Activated T-cell treated with anti-CD3 and anti-CD28 coated beads for 24 hours (primary cell): ENCODE results near the gene RPS27A.
A peak's percentile ranks its signal among the peaks of the same experiment; 100 is the strongest.
"Not testable (repeated sequence)": the region's sequence is repeated elsewhere in the genome, so short reads cannot be mapped to it uniquely, and the experiment has no call there.

Experiments used
- DNase-seq: peaks from one replicate; pipeline ENCODE4 v3.0.0-alpha.2; 2020; ENCODE audit warnings: low read depth

Gene RPS27A

GRCh38 chr2:55239656-55240222, 7.3 kb downstream of the RPS27A start:
- no peak for DNase-seq

GRCh38 chr2:55241582-55241981, 9.1 kb downstream of the RPS27A start:
- not testable (repeated sequence) for DNase-seq

GRCh38 chr2:55242617-55243016, 10.1 kb downstream of the RPS27A start:
- DNase-seq, result no peak

- DNase-seq, result no peak
Observed at GRCh38 chr2:55245411-55245810, 12.9 kb downstream of the RPS27A start.

GRCh38 chr2:55247025-55247424, 14.5 kb downstream of the RPS27A start:
- no peak for DNase-seq

GRCh38 chr2:55252832-55253231, 20.3 kb downstream of the RPS27A start:
- DNase-seq, result no peak

GRCh38 chr2:55259586-55259985, 27.1 kb downstream of the RPS27A start:
- not testable (repeated sequence) for DNase-seq

GRCh38 chr2:55268288-55268906, 35.9 kb downstream of the RPS27A start:
- DNase-seq, result no peak

GRCh38 chr2:55268907-55269644, 36.6 kb downstream of the RPS27A start, which contains the start of gene MTIF2:
TSS of gene MTIF2 (minus strand) at chr2:55269231. CDS start at chr2:55263858, 5,373 bp downstream.
- peak; percentile 89 for DNase-seq

GRCh38 chr2:55269645-55269990, 37.1 kb downstream of the RPS27A start:
- no peak for DNase-seq

GRCh38 chr2:55274346-55274745, 41.9 kb downstream of the RPS27A start:
- DNase-seq, result not testable (repeated sequence)

- no peak for DNase-seq
Observed at GRCh38 chr2:55277310-55277709, 44.8 kb downstream of the RPS27A start.

- not testable (repeated sequence) for DNase-seq
Observed at GRCh38 chr2:55279214-55279835, 46.8 kb downstream of the RPS27A start.

GRCh38 chr2:55279859-55280424, 47.5 kb downstream of the RPS27A start:
- DNase-seq, result not testable (repeated sequence)

- DNase-seq, result not testable (repeated sequence)
Observed at GRCh38 chr2:55280851-55281546, 48.5 kb downstream of the RPS27A start.

GRCh38 chr2:55282110-55282917, 49.8 kb downstream of the RPS27A start:
- DNase-seq, result peak; percentile 82

GRCh38 chr2:55283083-55283482, 50.6 kb downstream of the RPS27A start:
- DNase-seq, result no peak
